MM.1S (cell line): Measurements from ENCODE around the gene ZDHHC11B.

Experiments
- DNase-seq: peaks from one replicate; pipeline ENCODE4 v3.0.0-alpha.2; 2015
- H2AFZ ChIP-seq: fragments of 300-600 bp; sonication (generic); 2 replicates; pipeline ENCODE4 v1.6.0; 2016; ENCODE audit warnings: antibody characterized with exemption, low read length
- H3F3A ChIP-seq: fragments of 300-600 bp; sonication (generic); 2 replicates; pipeline ENCODE4 v1.6.1; 2016; ENCODE audit warnings: mild to moderate bottlenecking, antibody characterized with exemption, low read length, moderate library complexity, mixed read lengths; ENCODE audit not compliant: insufficient read depth
- H3K27ac ChIP-seq: fragments of 300-600 bp; sonication (generic); 2 replicates; pipeline ENCODE4 v1.5.1; 2016; ENCODE audit warnings: mild to moderate bottlenecking, low read length
- H3K27me3 ChIP-seq: fragments of 300-600 bp; sonication (generic); replicated peaks from 2 replicates; pipeline ENCODE4 v1.6.0; 2016; ENCODE audit warnings: low read length; ENCODE audit not compliant: insufficient read depth
- H3K36me3 ChIP-seq: fragments of 300-600 bp; sonication (generic); replicated peaks from 2 replicates; pipeline ENCODE4 v1.6.1; 2016; ENCODE audit warnings: mild to moderate bottlenecking, low read length, mixed read lengths; ENCODE audit not compliant: insufficient read depth
- H3K4me1 ChIP-seq: fragments of 300-600 bp; sonication (generic); 2 replicates; pipeline ENCODE4 v1.6.1; 2016; ENCODE audit warnings: low read length, mixed read lengths
- H3K4me2 ChIP-seq: fragments of 300-600 bp; sonication (generic); 2 replicates; pipeline ENCODE4 v1.6.0; 2016; ENCODE audit warnings: low read depth, low read length
- H3K4me3 ChIP-seq: fragments of 300-600 bp; sonication (generic); 2 replicates; pipeline ENCODE4 v1.5.1; 2016; ENCODE audit warnings: low read length, mixed read lengths
- H3K79me2 ChIP-seq: fragments of 300-600 bp; sonication (generic); 2 replicates; pipeline ENCODE4 v1.6.1; 2016; ENCODE audit warnings: mixed run types, low read length, mixed read lengths
- H3K9ac ChIP-seq: fragments of 300-600 bp; sonication (generic); 2 replicates; pipeline ENCODE4 v1.6.1; 2016; ENCODE audit warnings: low read length, mixed read lengths
- H3K9me2 ChIP-seq: fragments of 300-600 bp; sonication (generic); replicated peaks from 2 replicates; pipeline ENCODE4 v1.6.1; 2016; ENCODE audit warnings: mild to moderate bottlenecking, low read length, mixed read lengths; ENCODE audit not compliant: insufficient read depth
- H3K9me3 ChIP-seq: fragments of 300-600 bp; sonication (generic); replicated peaks from 2 replicates; pipeline ENCODE4 v1.6.1; 2016; ENCODE audit warnings: mild to moderate bottlenecking, low read length, mixed read lengths; ENCODE audit not compliant: insufficient read depth
- H4K20me1 ChIP-seq: fragments of 300-600 bp; sonication (generic); 2 replicates; pipeline ENCODE4 v1.6.1; 2016; ENCODE audit warnings: mild to moderate bottlenecking, low read length, moderate library complexity, mixed read lengths; ENCODE audit not compliant: insufficient read depth
- CTCF ChIP-seq: fragments of 300-600 bp; sonication (generic); IDR thresholded peaks from 2 replicates; pipeline ENCODE4 v1.5.1; 2016; ENCODE audit warnings: antibody characterized with exemption, low read length, mixed read lengths
- EZH2 ChIP-seq: fragments of 300-600 bp; sonication (generic); optimal IDR thresholded peaks from 2 replicates; pipeline ENCODE3; 2017; ENCODE audit warnings: low read depth, mild to moderate bottlenecking, antibody characterized with exemption, low read length, mixed read lengths
- EZH2phosphoT487 ChIP-seq: fragments of 300-600 bp; sonication (generic); IDR thresholded peaks from 2 replicates; pipeline ENCODE4 v1.6.1; 2018; ENCODE audit warnings: antibody characterized with exemption, low read length

The ZDHHC11B gene

GRCh38 chr5:675111-675870, 109.2 kb downstream of the ZDHHC11B start:
- no peak overlapping the region for H3K4me3 ChIP-seq
- H3K4me2 ChIP-seq = no peak overlapping the region
- H3K9me3 ChIP-seq = no peaks in the 10 kb centered on the region
- no peaks in the 10 kb centered on the region for H3K27me3 ChIP-seq
- no peaks in the 10 kb centered on the region for H3K4me1 ChIP-seq
- H3K9ac ChIP-seq = no peak overlapping the region
- no peaks in the 10 kb centered on the region for H3F3A ChIP-seq
- H3K27ac ChIP-seq = no peak overlapping the region
- H3K9me2 ChIP-seq = no peaks in the 10 kb centered on the region
- no peaks in the 10 kb centered on the region for H4K20me1 ChIP-seq
- H2AFZ ChIP-seq = no peak overlapping the region
- no peak for DNase-seq
- no peaks in the 10 kb centered on the region for H3K79me2 ChIP-seq
- TF ChIP-seq EZH2 (no peak), CTCF (no peak), EZH2phosphoT487 (no peak)
- H3K36me3 ChIP-seq = no peaks in the 10 kb centered on the region

- Histone ChIP-seq H3F3A (no peaks in the 10 kb centered on the region), H3K4me1 (no peaks in the 10 kb centered on the region), H3K4me3 (no peak overlapping the region), H3K36me3 (no peaks in the 10 kb centered on the region), H3K9ac (no peak overlapping the region), H4K20me1 (no peaks in the 10 kb centered on the region), H3K27ac (no peak overlapping the region), H3K9me3 (no peaks in the 10 kb centered on the region), H3K9me2 (no peaks in the 10 kb centered on the region), H3K27me3 (no peaks in the 10 kb centered on the region), H3K79me2 (no peaks in the 10 kb centered on the region), H2AFZ (no peak overlapping the region), H3K4me2 (no peak overlapping the region)
- no peak for DNase-seq
- TF ChIP-seq CTCF (no peak), EZH2phosphoT487 (no peak), EZH2 (no peak)
Measured at GRCh38 chr5:674630-675011, 109.9 kb downstream of the ZDHHC11B start.

GRCh38 chr5:673831-674629, 110.5 kb downstream of the ZDHHC11B start:
- no peaks in the 10 kb centered on the region for H3K36me3 ChIP-seq
- no peaks in the 10 kb centered on the region for H3K27me3 ChIP-seq
- no peak overlapping the region for H3K4me3 ChIP-seq
- H3K27ac ChIP-seq = no peak overlapping the region
- H3K79me2 ChIP-seq = no peaks in the 10 kb centered on the region
- no peaks in the 10 kb centered on the region for H3K9me2 ChIP-seq
- H3F3A ChIP-seq = no peaks in the 10 kb centered on the region
- H3K4me1 ChIP-seq = no peaks in the 10 kb centered on the region
- no peak for DNase-seq
- no peak overlapping the region for H2AFZ ChIP-seq
- no peak overlapping the region for H3K4me2 ChIP-seq
- no peaks in the 10 kb centered on the region for H3K9me3 ChIP-seq
- TF ChIP-seq CTCF (no peak), EZH2 (no peak), EZH2phosphoT487 (no peak)
- H3K9ac ChIP-seq = no peak overlapping the region
- H4K20me1 ChIP-seq = no peaks in the 10 kb centered on the region
